GM19328 (cell line): ENCODE results near the gene IFNL3.
"Not testable (repeated sequence)": the region's sequence is repeated elsewhere in the genome, so short reads cannot be mapped to it uniquely, and the experiment has no call there.

Experiments
- ATAC-seq: cut with Tn5 transposase; IDR thresholded peaks from one replicate; pipeline ENCODE4 v1.9.1; 2021; ENCODE audit warnings: mild to moderate bottlenecking, moderate library complexity; ENCODE audit not compliant: unreplicated experiment

IFNL3 gene

GRCh38 chr19:39218230-39219007 is 26.4 kb downstream of the IFNL3 start:
- no peak for ATAC-seq

GRCh38 chr19:39217094-39217493 is 27.7 kb downstream of the IFNL3 start:
- ATAC-seq, result no peak

- ATAC-seq, result not testable (repeated sequence)
Observed at GRCh38 chr19:39215323-39215722, 29.5 kb downstream of the IFNL3 start.

GRCh38 chr19:39212375-39212742 is 32.4 kb downstream of the IFNL3 start:
- no peak for ATAC-seq

GRCh38 chr19:39211731-39212374 is 33.0 kb downstream of the IFNL3 start:
- ATAC-seq, result no peak

GRCh38 chr19:39209196-39209595 is 35.6 kb downstream of the IFNL3 start:
- ATAC-seq, result no peak

GRCh38 chr19:39208175-39208795 is 36.5 kb downstream of the IFNL3 start:
- no peak for ATAC-seq

GRCh38 chr19:39207293-39207836 is 37.4 kb downstream of the IFNL3 start:
- ATAC-seq, result no peak

GRCh38 chr19:39206122-39206521 is 38.7 kb downstream of the IFNL3 start:
- no peak for ATAC-seq

- ATAC-seq, result no peak
Observed at GRCh38 chr19:39205449-39205764, 39.4 kb downstream of the IFNL3 start.

GRCh38 chr19:39203372-39204341 is 41.1 kb downstream of the IFNL3 start, which contains the start of gene SYCN:
Gene SYCN, minus strand, starts transcription at chr19:39204263. Its CDS starts 9 bp downstream, at chr19:39204254.
- ATAC-seq, result no peak

- ATAC-seq, result no peak
Observed at GRCh38 chr19:39202998-39203355, 41.8 kb downstream of the IFNL3 start.

- ATAC-seq, result no peak
Observed at GRCh38 chr19:39200803-39201115, 44.0 kb downstream of the IFNL3 start.

- ATAC-seq, result no peak
Observed at GRCh38 chr19:39200066-39200802, 44.6 kb downstream of the IFNL3 start.

- ATAC-seq, result no peak
Observed at GRCh38 chr19:39199025-39199424, 45.8 kb downstream of the IFNL3 start.

GRCh38 chr19:39197808-39198207 is 47.0 kb downstream of the IFNL3 start:
- ATAC-seq, result no peak

GRCh38 chr19:39196860-39197562 is 47.8 kb downstream of the IFNL3 start, which contains the start of gene NCCRP1:
Gene NCCRP1, plus strand, starts transcription at chr19:39196964. Its CDS starts 19 bp downstream, at chr19:39196983.
- ATAC-seq, result no peak

GRCh38 chr19:39196320-39196719 is 48.5 kb downstream of the IFNL3 start:
- no peak for ATAC-seq

GRCh38 chr19:39195755-39196154 is 49.1 kb downstream of the IFNL3 start:
- ATAC-seq, result no peak
